Stimulated activated CD4-positive, alpha-beta T cell treated with anti-CD3 and anti-CD28 coated beads, Interleukin-4, amount 100 ng/mL, for 4 hours (primary cell): ENCODE measurements around the gene DLG3.
A peak's percentile ranks its signal among the peaks of the same experiment; 100 is the strongest.

Experiments used
- DNase-seq, 2 experiments: peaks; one replicate each; pipeline ENCODE4 v3.0.0-alpha.2; 2020

Gene DLG3

DNA sequence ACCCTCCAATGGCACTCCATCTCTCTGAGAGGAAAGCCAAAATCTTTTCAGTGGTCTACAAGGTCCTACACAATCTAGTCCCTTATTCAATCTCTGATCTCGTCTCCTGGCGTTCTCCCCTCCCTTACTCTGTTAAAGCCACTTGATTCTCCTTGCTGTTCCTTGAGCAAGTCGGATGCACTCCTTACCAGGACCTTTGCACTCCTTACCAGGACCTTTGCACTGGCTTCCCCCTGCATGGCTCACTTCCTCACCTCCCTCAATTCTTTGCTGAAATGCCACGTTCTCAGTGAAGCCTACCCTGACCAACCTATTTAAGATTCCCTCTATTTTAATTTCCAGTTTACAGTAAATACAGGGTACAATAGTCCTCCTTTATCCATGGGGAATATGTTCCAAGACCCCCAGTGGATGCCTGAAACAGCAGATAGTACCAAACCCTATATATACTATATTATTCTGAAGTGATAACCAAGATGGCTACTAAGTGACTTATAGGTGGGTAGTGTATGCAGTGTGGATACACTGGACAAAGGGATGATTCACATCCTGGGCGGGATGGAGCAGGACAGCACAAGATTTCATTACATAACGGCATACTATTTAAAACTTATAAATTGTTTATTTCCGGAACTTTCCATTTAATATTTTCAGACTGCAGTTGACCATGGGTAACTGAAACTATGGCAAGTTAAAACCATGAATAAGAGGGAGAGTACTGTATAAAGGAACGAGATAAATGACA lies 6.5 kb upstream of the DLG3 start:
- DNase-seq: no peak

DNA sequence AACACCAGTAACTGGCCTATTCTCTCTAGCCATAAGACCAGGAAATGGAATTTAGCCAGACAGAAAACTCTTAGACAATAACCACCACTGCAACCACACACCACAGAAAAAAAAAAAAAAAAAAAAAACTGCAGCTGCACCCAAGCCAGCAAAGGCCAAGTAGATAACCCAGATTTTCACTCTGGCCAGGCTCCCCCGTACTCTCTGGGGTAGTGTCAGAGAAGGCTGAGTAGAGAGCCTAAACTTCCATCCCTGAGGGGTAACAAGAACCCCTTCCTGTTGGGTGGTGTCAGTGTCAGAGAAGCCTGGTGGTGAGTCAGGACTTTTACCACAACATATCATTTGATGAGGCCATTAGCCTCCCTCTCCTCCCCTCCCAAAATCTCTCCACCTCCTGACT lies 5.6 kb upstream of the DLG3 start:
- DNase-seq: no peak

DNA sequence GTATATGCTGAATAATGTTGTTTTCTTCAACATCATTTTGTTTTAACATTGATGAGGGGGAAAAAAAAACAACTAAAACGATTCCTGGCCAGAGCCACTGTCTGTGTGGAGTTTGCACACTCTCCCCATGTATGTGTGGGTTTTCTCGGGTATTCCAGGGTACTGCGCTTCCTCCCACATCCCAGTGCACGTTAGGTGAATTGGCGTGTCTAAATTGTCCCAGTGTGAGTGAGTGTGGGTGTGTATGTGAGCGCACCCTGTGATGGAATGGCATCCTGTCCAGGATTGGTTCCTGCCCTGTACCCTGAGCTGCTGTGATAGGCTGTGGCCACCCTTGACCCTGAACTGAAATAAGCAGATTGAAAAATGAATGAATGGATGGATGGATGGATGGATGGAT lies 2.4 kb upstream of the DLG3 start:
- DNase-seq: no peak

DNA sequence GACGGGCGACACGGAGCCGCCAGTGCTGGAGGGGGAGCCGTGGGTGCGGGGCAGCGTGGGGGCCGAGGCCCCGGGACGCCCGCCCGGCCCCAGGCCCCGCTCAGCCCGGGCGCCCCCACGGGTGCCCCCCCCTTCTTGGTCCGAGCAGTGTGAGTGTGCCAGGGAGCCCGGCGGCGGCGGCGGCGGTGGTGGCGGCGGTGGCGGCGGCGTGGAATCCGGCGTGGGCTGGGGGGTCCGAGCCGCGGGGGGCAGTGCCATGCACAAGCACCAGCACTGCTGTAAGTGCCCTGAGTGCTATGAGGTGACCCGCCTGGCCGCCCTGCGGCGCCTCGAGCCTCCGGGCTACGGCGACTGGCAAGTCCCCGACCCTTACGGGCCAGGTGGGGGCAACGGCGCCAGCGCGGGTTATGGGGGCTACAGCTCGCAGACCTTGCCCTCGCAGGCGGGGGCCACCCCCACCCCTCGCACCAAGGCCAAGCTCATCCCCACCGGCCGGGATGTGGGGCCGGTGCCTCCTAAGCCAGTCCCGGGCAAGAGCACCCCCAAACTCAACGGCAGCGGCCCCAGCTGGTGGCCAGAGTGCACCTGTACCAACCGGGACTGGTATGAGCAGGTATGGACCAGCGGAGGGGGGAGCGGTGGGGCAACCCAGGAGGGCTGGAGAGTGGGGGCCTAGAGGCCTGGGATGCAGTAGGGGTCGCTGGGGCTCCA lies 466 bp downstream of the DLG3 start:
- no peak for DNase-seq

- no peak for DNase-seq
These were observed 1.3 kb downstream of the DLG3 start for GRCh38 chrX:70445951-70446350.

DNA sequence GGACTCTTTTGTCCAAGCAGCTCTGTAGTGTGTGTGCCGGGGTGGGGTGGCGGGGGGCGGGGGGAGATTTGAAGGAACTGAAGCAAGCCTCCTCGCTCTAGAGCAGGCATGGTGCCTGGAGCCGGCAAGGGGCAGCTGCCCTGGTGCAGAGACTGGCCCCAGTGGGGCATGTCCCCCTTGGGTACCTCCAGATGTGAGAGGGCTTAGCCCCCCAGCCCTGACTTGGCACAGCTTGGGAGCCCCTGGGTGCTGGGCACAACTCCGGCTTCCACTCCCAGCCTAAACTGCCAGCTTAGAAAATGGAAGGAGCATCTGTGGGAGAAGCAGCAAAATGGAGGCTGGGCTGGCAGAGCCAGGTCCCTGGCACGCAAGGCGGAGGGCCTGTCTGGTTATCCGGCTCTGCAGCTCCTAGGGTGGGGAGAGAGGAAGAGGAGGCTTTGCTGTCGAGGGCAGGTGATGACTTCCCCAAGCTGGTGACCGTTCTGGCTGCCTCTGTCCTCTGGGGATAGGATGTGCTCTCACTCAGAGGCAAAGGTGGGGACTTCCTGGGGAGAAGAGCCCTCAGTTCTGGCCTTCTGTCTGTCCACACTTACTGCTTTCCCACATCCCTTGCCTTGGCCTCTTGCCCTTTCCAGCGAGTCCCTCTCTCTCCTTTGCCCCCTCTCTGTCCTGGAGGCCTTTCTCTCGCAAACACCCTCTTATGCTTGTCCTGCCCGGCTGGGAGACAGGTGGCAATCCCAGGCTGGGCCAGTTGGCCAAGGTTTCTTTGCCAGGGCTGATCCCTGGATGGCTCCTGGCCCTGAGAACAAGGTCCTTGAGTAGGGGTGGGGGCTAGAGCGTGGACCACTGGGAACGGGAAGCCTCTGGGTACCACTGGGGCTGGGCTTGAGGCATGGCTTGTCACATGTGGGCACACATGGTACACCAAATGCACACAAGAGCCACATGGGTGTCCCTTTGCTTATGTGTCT lies 2.0 kb downstream of the DLG3 start:
- DNase-seq: no peak

DNA sequence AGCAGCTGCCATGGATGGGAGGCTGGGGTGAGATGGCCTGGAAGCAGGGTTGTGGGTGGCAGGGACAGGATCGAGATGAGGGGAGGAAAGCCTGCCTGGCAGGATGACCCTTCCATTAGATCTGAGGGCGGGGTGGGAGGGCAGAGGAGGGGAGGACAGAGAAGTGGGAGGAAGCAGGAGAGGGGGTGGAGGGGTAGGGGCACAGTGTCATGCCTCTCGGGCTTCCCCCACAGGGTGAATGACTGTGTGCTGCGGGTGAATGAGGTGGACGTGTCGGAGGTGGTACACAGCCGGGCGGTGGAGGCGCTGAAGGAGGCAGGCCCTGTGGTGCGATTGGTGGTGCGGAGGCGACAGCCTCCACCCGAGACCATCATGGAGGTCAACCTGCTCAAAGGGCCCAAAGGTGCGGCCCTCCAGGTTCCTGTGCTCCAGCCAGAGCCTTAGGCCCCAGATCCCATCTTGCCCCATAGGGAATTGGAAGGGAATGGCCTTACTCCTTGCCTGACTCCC lies 4.9 kb downstream of the DLG3 start:
- no peak for DNase-seq

DNA sequence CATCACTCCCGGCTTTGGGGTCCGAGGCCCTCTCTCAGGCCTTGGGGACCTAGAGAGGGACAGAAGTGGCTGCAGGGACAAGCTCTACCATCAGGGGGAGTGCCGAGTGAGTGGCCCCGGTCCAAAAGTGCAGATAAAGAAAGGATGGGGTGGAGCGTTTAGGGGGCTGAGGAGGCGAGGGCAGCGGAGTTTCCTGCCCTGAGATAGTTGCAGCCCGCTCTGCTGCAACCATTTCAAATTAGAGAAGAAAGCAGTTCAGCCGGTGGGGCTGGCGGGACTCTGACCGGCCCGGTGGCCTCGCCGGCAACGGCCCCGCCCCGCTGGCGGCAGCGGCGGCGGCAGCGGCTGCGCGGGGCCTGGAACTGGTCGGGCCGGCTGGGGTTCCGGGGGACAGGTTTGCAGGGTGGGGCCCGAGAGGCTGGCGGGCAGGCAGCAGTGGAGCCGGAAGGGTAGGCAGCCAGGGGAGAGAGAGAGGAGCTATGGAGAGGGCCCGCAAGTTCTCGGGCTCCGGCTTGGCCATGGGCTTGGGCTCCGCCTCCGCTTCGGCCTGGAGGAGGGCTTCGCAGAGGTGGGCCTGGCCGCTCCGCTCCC lies 7.6 kb downstream of the DLG3 start:
- peak; percentile 32 to 50 for DNase-seq

GRCh38 chrX:70453024-70453618 lies 8.5 kb downstream of the DLG3 start:
- DNase-seq: no peak

GRCh38 chrX:70454441-70455365 lies 10.1 kb downstream of the DLG3 start:
- peak; percentile 43 to 53 for DNase-seq

GRCh38 chrX:70455366-70456202 lies 10.9 kb downstream of the DLG3 start:
- no peak for DNase-seq

DNA sequence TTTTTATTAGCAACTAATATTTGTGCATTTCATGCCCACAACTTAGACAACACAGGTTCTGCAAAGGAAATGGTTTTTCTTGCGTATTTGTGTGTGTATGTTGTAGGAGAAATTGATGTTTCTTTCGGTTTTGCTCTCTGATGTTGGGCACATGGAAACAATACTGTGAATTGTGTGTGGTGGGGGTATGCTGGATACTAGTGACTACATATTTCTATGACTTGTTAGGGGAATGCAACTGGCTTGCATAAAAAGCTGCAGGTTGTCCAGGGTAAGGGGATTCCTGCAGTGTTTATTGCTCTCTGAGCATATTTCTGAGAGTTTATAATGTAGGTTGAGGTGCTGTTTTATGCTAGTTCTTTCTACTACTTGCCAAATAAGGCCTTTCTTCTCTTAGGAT lies 11.6 kb downstream of the DLG3 start:
- DNase-seq: no peak

DNA sequence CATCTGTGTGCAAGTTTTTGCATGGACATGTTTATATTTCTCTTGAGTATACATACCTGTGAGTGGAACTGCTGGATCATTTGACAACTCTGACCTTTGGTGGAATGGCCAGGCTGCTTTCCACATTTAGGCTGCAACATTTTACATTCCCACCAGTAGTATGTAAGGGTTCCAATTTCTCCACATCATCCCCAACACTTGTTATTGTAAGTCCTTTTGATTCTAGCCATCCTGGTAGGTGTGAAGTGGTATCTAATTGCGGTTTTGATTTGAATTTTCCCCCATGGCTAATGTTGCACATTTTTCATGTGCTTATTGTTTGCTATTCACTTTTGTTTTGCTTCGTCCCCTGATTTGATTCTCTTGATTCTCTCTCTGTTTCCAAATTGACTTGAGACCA lies 16.4 kb downstream of the DLG3 start:
- DNase-seq: no peak

DNA sequence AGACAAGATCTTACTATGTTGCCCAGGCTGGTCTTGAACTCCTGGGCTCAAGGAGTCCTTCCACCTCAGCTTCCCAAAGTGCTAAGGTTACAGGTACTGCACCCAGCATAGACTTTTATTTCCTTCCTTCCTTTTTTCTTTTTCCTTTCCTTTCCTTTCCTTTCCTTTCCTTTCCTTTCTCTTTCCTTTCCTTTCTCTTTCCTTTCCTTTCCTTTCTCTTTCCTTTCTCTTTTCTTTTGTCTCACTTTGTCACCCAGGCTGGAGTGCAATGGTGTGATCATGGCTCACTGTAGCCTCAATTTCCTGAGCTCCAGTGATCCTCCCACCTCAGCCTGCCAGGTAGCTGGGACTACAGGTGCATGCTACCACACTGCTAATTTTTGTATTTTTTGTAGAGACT lies 19.4 kb downstream of the DLG3 start:
- no peak for DNase-seq

DNA sequence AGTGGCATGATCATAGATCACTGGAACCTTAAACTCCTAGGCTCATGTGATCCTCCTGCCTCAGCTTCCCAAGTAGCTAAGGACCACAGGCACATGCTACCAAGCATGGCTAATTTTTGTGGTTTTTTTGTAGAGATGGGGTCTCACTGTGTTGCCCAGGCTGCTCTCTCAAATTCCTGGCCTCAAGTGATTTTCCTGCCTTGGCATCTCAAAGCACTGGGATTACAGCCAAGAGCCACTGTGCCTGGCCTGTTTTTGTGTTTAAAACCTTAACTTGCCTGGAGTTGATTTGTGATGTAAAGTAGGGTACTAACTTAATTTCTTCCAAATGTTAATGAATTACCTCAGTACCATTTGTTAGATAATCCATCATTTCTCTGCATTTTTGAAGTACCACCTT lies 22.3 kb downstream of the DLG3 start:
- no peak for DNase-seq

GRCh38 chrX:70468709-70469108 lies 24.1 kb downstream of the DLG3 start:
- no peak for DNase-seq

GRCh38 chrX:70470850-70471289 lies 26.2 kb downstream of the DLG3 start:
- no peak for DNase-seq

- no peak for DNase-seq
These were observed 31.7 kb downstream of the DLG3 start for GRCh38 chrX:70476166-70476933.
